Measurements from ENCODE around the gene CPNE7. TPM values are rescaled to one million over a fixed set of nuclear protein-coding genes. Genes with fewer than 3 reads are reported as not detected.

The CPNE7 gene
- total and polyA plus RNA-seq, 10 of the 15 experiments (the other 5 are each of a cell fraction or from before 2014, with no cell fraction given): 0.29 to 46.9 (median 17.5) TPM

DNA sequence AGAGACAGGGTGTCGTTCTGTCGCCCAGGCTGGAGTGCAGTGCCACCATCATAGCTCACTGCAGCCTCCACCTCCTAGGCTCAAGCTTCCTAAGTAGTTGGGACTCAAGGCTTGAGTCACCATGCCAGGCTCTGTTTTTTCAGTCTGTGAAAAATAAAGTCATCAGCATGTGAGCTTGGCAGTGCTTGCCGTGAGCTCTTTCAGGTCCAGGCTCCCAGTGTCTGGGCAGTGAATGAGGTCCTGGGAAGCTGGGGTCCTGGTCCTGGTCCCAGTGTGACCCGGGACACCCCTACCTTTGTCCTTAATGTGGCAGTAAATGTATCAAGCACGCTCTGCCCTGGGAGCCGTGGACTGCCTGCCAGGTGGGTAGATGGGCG is 38.0 kb upstream of the CPNE7 start:
- DNase-seq (ENCODE audit: low read depth, low spot score) (no peak), ATAC-seq (no peak), FAIRE-seq (no peak)
- H3K27ac ChIP-seq (ENCODE audit: control insufficient read depth, insufficient read depth): no peak overlapping the region
- WGBS (ENCODE audit: insufficient coverage, insufficient replicate concordance, low lambda C conversion rate, missing lambda C conversion rate): 97% methylated on average over 7 of the region's 7 CpGs
- no peaks in the 10 kb centered on the region; the same call in 1 of the 2 replicates for H3K4me1 ChIP-seq (ENCODE audit: control insufficient read depth, insufficient read depth, low read length)
- ChIA-PET RAD21 (ENCODE audit: unreplicated experiment) (no interaction called here), SMC1A (ENCODE audit: uncharacterized antibody, unreplicated experiment) (no interaction called here), CTCF (interaction anchor here (0.6 to 0.9 kb wide), 2 partner anchors 12 to 27 kb away, joined by 3 to 5 read pairs; no protein-coding TSS in a partner anchor), POLR2A (no interaction called here)
- H3K4me3 ChIP-seq: no peak overlapping the region
- H3K36me3 ChIP-seq (ENCODE audit: control insufficient read depth in 2 of 2, insufficient read depth in 2 of 2, low read length in 1 of 2): peaks cover 7 to 18% of the 10 kb centered on the region in 2 experiments
- H3K4me2 ChIP-seq (ENCODE audit: control insufficient read depth, insufficient read depth): no peak overlapping the region
- TF ChIP-seq ZNF622 (IDR thresholded peaks at IDR 0.05) (no peak), EED (IDR thresholded peaks at IDR 0.05; ENCODE audit: low read depth) (no peak), PML (IDR thresholded peaks at IDR 0.05; ENCODE audit: low read length) (no peak), SIN3A (IDR thresholded peaks at IDR 0.05; ENCODE audit: low read depth, low read length) (no peak), TCF12 (IDR thresholded peaks at IDR 0.05; ENCODE audit: low read depth, low read length) (no peak), POLR2AphosphoS2 (IDR thresholded peaks at IDR 0.05; ENCODE audit: low read depth, low read length) (no peak), SMAD1 (IDR thresholded peaks at IDR 0.05; ENCODE audit: low read depth, partially characterized antibody) (no peak), SRF (IDR thresholded peaks at IDR 0.05; ENCODE audit: low read depth in 2 of 2, low read length in 2 of 2) (no peak), NR2C2 (IDR thresholded peaks at IDR 0.05; ENCODE audit: borderline replicate concordance, control insufficient read depth, insufficient read length, low read depth) (no peak), SPI1 (IDR thresholded peaks at IDR 0.05; ENCODE audit: borderline replicate concordance, insufficient read depth, low read depth, low read length) (no peak)
- TF ChIP-seq, protein P1, sequence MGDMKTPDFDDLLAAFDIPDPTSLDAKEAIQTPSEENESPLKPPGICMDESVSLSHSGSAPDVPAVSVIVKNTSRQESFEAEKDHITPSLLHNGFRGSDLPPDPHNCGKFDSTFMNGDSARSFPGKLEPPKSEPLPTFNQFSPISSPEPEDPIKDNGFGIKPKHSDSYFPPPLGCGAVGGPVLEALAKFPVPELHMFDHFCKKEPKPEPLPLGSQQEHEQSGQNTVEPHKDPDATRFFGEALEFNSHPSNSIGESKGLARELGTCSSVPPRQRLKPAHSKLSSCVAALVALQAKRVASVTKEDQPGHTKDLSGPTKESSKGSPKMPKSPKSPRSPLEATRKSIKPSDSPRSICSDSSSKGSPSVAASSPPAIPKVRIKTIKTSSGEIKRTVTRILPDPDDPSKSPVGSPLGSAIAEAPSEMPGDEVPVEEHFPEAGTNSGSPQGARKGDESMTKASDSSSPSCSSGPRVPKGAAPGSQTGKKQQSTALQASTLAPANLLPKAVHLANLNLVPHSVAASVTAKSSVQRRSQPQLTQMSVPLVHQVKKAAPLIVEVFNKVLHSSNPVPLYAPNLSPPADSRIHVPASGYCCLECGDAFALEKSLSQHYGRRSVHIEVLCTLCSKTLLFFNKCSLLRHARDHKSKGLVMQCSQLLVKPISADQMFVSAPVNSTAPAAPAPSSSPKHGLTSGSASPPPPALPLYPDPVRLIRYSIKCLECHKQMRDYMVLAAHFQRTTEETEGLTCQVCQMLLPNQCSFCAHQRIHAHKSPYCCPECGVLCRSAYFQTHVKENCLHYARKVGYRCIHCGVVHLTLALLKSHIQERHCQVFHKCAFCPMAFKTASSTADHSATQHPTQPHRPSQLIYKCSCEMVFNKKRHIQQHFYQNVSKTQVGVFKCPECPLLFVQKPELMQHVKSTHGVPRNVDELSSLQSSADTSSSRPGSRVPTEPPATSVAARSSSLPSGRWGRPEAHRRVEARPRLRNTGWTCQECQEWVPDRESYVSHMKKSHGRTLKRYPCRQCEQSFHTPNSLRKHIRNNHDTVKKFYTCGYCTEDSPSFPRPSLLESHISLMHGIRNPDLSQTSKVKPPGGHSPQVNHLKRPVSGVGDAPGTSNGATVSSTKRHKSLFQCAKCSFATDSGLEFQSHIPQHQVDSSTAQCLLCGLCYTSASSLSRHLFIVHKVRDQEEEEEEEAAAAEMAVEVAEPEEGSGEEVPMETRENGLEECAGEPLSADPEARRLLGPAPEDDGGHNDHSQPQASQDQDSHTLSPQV (IDR thresholded peaks at IDR 0.05): no peak
- no peaks in the 10 kb centered on the region for H4K20me1 ChIP-seq (ENCODE audit: control insufficient read depth, insufficient read depth)
- H2AFZ ChIP-seq (ENCODE audit: control insufficient read depth, low read depth, low read length): no peak overlapping the region
- H3K9ac ChIP-seq (ENCODE audit: control insufficient read depth, insufficient read depth, low read length): no peak overlapping the region
- intact Hi-C loops (cut with micrococcal nuclease; ENCODE audit: unreplicated experiment): no loop called here
- no peaks in the 10 kb centered on the region for H3K79me2 ChIP-seq (ENCODE audit: control insufficient read depth, insufficient read depth, low read length)
- H3K27me3 ChIP-seq (replicated peaks in 1 of 2; ENCODE audit: control insufficient read depth in 2 of 2, insufficient read depth in 2 of 2, low read length in 1 of 2): no peaks in the 10 kb centered on the region
- H3K9me3 ChIP-seq (replicated peaks; ENCODE audit: control insufficient read depth, insufficient read depth, low read length): no peaks in the 10 kb centered on the region
- BruUV-seq (replicated peaks): no TSS peak
- in situ Hi-C loops (cut with MboI): no loop called here

Measured in GM12878 (cell line).